Posterior cingulate gyrus (tissue), 11 donors: ENCODE data around the gene LSM2.

Experiments
- DNase-seq, 10 donors: peaks; one replicate each; pipeline versions ENCODE4 v3.0.0 to v3.0.0-alpha.2; 2020 to 2021; ENCODE audit warnings: mixed read lengths in 3 of 10
- intact Hi-C: fragments of 100-400 bp; cut with DNase I; formaldehyde crosslinking; loops from one replicate; pipeline ENCODE4 v1.15.1; 2023

LSM2 gene

GRCh38 chr6:31763619-31763940 lies 43.2 kb downstream of the LSM2 start:
- intact Hi-C loops = no loop called here

GRCh38 chr6:31762878-31763618 lies 43.7 kb downstream of the LSM2 start:
- intact Hi-C loops = no loop called here
- DNase-seq = peak in 2 of 10 donors; percentile 35 to 77

More at GRCh38 chr6:31763619-31763940, 43.2 kb downstream of the LSM2 start:
- DNase-seq = no peak

GRCh38 chr6:31762356-31762755 lies 44.4 kb downstream of the LSM2 start, which contains the start of gene SAPCD1:
Gene SAPCD1, plus strand, starts transcription at chr6:31762656. Its CDS starts 399 bp downstream, at chr6:31763055.
- intact Hi-C loops = no loop called here
- DNase-seq = peak in 1 of 10 donors; percentile 37

GRCh38 chr6:31761343-31761742 lies 45.4 kb downstream of the LSM2 start:
- DNase-seq = peak in 3 of 10 donors; percentile 25 to 45 (median 33)
- intact Hi-C loops = no loop called here

- intact Hi-C loops = no loop called here
- DNase-seq = no peak
Measured at GRCh38 chr6:31760790-31761189, 46.0 kb downstream of the LSM2 start.

GRCh38 chr6:31758281-31758680 lies 48.5 kb downstream of the LSM2 start:
- peak in 1 of 10 donors; percentile 19 for DNase-seq
- intact Hi-C loops = no loop called here

- intact Hi-C loops = no loop called here
- DNase-seq = no peak
Measured at GRCh38 chr6:31752739-31753319, 53.9 kb downstream of the LSM2 start.

GRCh38 chr6:31750411-31751022 lies 56.2 kb downstream of the LSM2 start:
- intact Hi-C loops = no loop called here
- DNase-seq = no peak

- no peak for DNase-seq
- intact Hi-C loops = no loop called here
Measured at GRCh38 chr6:31749301-31750036, 57.3 kb downstream of the LSM2 start.
